Vagina (tissue), 2 donors: ENCODE data around the gene CHRNB1. TPM values are rescaled to one million over a fixed set of nuclear protein-coding genes. Genes with fewer than 3 reads are reported as not detected.
A peak's percentile ranks its signal among the peaks of the same experiment; 100 is the strongest.
"Not testable (repeated sequence)": the region's sequence is repeated elsewhere in the genome, so short reads cannot be mapped to it uniquely, and the experiment has no call there.

Source experiments
- DNase-seq, 2 donors: peaks; one replicate each; pipeline ENCODE4 v3.0.0-alpha.2; 2017; ENCODE audit errors: extremely low spot score in 2 of 2
- H3K27ac ChIP-seq: fragments of 200-600 bp; sonication (generic); one replicate; pipeline ENCODE4 v1.5.1; 2019
- H3K27me3 ChIP-seq: fragments of 200-600 bp; sonication (generic); one replicate; pipeline ENCODE4 v1.5.1; 2019
- H3K36me3 ChIP-seq, 2 donors: fragments of 200-600 bp; sonication (generic); one replicate each; pipeline ENCODE4 v1.5.1; 2017 to 2019
- H3K4me1 ChIP-seq: fragments of 200-600 bp; sonication (generic); one replicate; pipeline ENCODE4 v1.5.1; 2019
- H3K4me3 ChIP-seq, 2 donors: fragments of 200-600 bp; sonication (generic); 1 replicate in 1 of 2; 2 replicates in 1 of 2; pipeline ENCODE4 v1.5.1; 2016 to 2019
- H3K9me3 ChIP-seq: fragments of 200-600 bp; sonication (generic); one replicate; pipeline ENCODE4 v1.5.1; 2019
- POLR2A ChIP-seq, 2 donors: fragments of 450-650 bp; IDR thresholded peaks; one replicate each; pipeline ENCODE4 v1.6.1; 2017; ENCODE audit warnings: antibody characterized with exemption in 2 of 2, mild to moderate bottlenecking in 2 of 2, moderate library complexity in 2 of 2
- POLR2AphosphoS5 ChIP-seq, 2 donors: sonication (generic); formaldehyde crosslinking; IDR thresholded peaks; one replicate each; pipeline ENCODE4 v1.9.0; 2017; ENCODE audit warnings: antibody characterized with exemption in 2 of 2, mild to moderate bottlenecking in 2 of 2, low read depth in 1 of 2; ENCODE audit not compliant: insufficient read depth in 1 of 2
- intact Hi-C: fragments of 100-400 bp; cut with DNase I; formaldehyde crosslinking; loops from one replicate; pipeline ENCODE4 v1.15.1; 2023
- total RNA-seq: library from RNA; depleted of rRNA; stranded (reverse); fragments of >200 nt; gene quantifications from one replicate; pipeline ENCODE4 v1.2.3, GENCODE V29; 2016
- TF ChIP-seq, protein P1 (sequence below), 3 experiments: fragments of 450-650 bp in 2 of 3; fragments of 200-600 bp in 1 of 3; sonication (generic) in 1 of 3; IDR thresholded peaks; one replicate each; pipeline ENCODE4 v1.5.1; 2017 to 2019; ENCODE audit warnings: antibody characterized with exemption in 3 of 3, mild to moderate bottlenecking in 2 of 3, moderate library complexity in 2 of 3

The CHRNB1 gene
- total RNA-seq, 1 donor from 2014 or later, result 5.9 TPM

DNA sequence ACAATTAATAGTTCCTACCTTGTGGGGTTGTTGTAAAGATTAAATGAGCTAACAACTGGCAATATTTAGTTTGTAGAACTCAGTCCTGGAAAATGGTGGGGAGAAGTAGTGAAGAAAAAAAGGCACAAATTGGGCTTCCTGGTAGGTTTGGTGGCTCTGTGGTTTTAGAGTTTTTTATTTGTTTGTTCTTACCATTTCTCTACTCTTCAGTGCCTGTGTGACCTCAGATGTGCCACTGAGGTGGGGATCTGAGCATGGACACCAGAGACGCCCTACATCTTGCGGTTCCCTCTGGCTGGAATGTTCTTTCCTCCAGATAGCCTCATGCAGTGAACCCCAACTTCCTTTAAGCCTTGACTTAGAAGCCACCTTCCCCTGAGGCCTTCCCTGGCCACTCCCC, 26.9 kb downstream of the CHRNB1 start:
- Histone ChIP-seq H3K4me1 (peaks cover 86% of the 10 kb centered on the region), H3K27me3 (no peaks in the 10 kb centered on the region), H3K36me3 (peaks cover 0 to 6% of the 10 kb centered on the region in 2 donors), H3K27ac (no peak overlapping the region), H3K9me3 (no peaks in the 10 kb centered on the region), H3K4me3 (no peak overlapping the region)
- TF ChIP-seq POLR2A (IDR thresholded peaks at IDR 0.05) (no peak), POLR2AphosphoS5 (IDR thresholded peaks at IDR 0.05; ENCODE audit: insufficient read depth in 1 of 2, low read depth in 1 of 2) (no peak)
- TF ChIP-seq, protein P1, sequence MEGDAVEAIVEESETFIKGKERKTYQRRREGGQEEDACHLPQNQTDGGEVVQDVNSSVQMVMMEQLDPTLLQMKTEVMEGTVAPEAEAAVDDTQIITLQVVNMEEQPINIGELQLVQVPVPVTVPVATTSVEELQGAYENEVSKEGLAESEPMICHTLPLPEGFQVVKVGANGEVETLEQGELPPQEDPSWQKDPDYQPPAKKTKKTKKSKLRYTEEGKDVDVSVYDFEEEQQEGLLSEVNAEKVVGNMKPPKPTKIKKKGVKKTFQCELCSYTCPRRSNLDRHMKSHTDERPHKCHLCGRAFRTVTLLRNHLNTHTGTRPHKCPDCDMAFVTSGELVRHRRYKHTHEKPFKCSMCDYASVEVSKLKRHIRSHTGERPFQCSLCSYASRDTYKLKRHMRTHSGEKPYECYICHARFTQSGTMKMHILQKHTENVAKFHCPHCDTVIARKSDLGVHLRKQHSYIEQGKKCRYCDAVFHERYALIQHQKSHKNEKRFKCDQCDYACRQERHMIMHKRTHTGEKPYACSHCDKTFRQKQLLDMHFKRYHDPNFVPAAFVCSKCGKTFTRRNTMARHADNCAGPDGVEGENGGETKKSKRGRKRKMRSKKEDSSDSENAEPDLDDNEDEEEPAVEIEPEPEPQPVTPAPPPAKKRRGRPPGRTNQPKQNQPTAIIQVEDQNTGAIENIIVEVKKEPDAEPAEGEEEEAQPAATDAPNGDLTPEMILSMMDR (IDR thresholded peaks at IDR 0.05), result no peak
- DNase-seq, result no peak
- intact Hi-C loops, result no loop called here

DNA sequence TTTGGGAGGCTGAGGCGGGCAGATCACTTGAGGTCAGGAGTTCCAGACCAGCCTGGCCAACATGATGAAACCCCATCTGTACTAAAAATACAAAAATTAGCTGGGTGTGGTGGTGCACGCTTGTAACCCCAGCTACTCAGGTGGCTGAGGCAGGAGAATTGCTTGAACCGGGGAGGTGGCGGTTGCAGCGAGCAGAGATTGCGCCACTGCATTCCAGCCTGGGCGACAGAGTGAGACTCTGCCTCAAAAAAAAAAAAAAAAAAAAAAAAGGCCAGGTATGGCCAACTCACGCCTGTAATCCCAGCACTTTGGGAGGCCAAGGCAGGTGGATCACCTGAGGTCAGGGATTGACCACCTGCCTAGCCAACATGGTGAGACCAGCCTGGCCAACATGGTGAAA, 29.9 kb downstream of the CHRNB1 start:
- intact Hi-C loops, result not testable (repeated sequence)

DNA sequence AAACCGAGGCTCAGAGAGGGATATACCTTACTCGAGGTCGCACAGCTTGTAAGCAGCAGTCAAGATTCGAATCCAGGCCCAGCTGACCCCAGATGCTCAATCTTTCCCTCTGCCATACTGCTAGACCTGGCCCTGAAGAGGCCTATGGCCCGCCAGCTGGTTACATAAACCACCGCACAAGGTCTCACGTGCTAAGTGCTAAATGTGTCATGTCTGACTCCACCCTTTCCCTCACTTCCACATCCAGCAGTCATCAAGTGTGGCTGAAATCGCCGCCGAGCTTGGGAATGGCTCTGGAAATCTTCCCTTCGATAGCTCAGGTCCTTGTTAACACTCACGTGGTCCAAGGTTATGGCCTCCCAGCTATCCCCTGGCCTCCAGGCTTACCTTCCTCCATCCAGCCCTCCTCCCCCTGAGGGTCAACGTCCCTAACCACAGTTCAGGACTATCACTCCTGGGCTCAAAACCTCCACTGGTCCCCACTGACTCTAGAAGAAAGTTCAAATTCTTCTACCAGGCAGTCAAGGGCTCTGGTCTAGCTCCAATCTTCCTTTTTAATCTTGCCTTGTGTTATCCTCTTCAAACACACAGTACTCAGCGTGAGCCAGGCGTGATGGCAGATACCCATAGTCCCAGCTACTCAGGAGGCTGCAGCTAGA, 31.0 kb downstream of the CHRNB1 start:
- Histone ChIP-seq H3K4me3 (peak overlapping the region in 1 of 2 donors; percentile 1), H3K27me3 (no peaks in the 10 kb centered on the region), H3K9me3 (no peaks in the 10 kb centered on the region), H3K4me1 (peaks cover 71% of the 10 kb centered on the region), H3K36me3 (no peaks in the 10 kb centered on the region), H3K27ac (peak overlapping the region; percentile 100)
- TF ChIP-seq, protein P1 (IDR thresholded peaks at IDR 0.05), result no peak
- TF ChIP-seq POLR2AphosphoS5 (IDR thresholded peaks at IDR 0.05; ENCODE audit: insufficient read depth in 1 of 2, low read depth in 1 of 2), result peak; percentile 43 to 77
- no peak for TF ChIP-seq POLR2A (IDR thresholded peaks at IDR 0.05)
- DNase-seq, result no peak
- intact Hi-C loops, result no loop called here

More for the DNA sequence above, 29.9 kb downstream of the CHRNB1 start:
- Histone ChIP-seq H3K27ac (peak overlapping the region; percentile 100), H3K4me1 (peaks cover 75% of the 10 kb centered on the region)
- not testable (repeated sequence) for H3K36me3 ChIP-seq, DNase-seq, H3K4me3 ChIP-seq, H3K9me3 ChIP-seq, H3K27me3 ChIP-seq

DNA sequence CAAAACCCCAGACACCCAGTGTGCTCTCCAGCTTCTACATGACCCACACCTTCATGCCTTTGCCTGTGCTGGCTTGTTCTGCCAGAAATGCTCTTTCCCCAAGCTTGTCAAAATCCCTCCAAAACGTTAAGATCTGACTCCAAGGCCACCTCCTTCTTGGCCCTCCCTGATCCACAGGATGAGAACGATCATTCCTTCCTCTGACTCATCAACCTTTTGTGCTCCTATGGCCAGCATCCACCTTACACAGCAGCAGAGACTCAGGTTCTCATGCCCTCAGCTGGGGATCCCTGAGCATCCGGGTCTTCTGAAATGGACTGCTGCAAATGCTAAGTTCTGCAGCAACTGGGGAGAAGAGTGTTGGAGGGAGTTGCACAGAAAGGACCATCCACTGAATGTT, 31.6 kb downstream of the CHRNB1 start:
- Histone ChIP-seq H3K27ac (peak overlapping the region; percentile 100), H3K9me3 (no peaks in the 10 kb centered on the region), H3K4me1 (peaks cover 72% of the 10 kb centered on the region), H3K36me3 (no peaks in the 10 kb centered on the region), H3K4me3 (no peak overlapping the region), H3K27me3 (no peaks in the 10 kb centered on the region)
- DNase-seq, result no peak
- intact Hi-C loops, result no loop called here
- no peak for TF ChIP-seq POLR2AphosphoS5 (IDR thresholded peaks at IDR 0.05; ENCODE audit: insufficient read depth in 1 of 2, low read depth in 1 of 2)
- TF ChIP-seq, protein P1 (IDR thresholded peaks at IDR 0.05), result no peak

DNA sequence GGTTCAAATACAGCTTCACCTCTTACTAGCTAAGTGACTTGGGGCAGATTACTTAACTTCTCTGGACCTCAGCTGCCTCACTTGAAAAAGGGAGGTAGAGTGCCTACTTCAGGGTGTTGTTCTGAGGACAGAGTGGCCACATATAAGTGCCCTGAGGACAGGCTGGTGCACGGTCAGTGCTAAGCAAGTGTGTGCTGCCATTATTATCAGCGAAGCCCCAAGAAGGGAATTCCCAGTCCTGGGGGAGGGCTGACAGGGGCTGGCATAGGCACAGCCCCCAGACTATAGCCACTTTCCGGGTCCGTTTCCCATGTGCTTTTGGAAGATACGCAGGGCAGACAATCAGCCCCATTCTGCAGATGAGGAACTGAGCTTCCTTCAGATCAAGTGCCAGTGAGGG, 32.1 kb downstream of the CHRNB1 start:
- Histone ChIP-seq H3K4me1 (peaks cover 72% of the 10 kb centered on the region), H3K4me3 (peak overlapping the region; percentile 84 to 89), H3K27me3 (no peaks in the 10 kb centered on the region), H3K9me3 (no peaks in the 10 kb centered on the region), H3K36me3 (no peaks in the 10 kb centered on the region), H3K27ac (peak overlapping the region; percentile 100)
- DNase-seq, result no peak
- TF ChIP-seq, protein P1 (IDR thresholded peaks at IDR 0.05), result no peak
- TF ChIP-seq POLR2AphosphoS5 (IDR thresholded peaks at IDR 0.05; ENCODE audit: insufficient read depth in 1 of 2, low read depth in 1 of 2) (no peak), POLR2A (IDR thresholded peaks at IDR 0.05) (no peak)
- intact Hi-C loops, result no loop called here
